Neural progenitor cell (in vitro differentiated cells): ENCODE data around the gene LRP1B.

Experiments used
- CTCF ChIP-seq: fragments of 200-600 bp; sonication (generic); IDR thresholded peaks from 2 replicates; pipeline ENCODE4 v1.5.1; 2017; ENCODE audit warnings: antibody characterized with exemption, mild to moderate bottlenecking
- EZH2 ChIP-seq: fragments of 200-600 bp; sonication (generic); IDR thresholded peaks from 2 replicates; pipeline ENCODE4 v1.6.1; 2017; ENCODE audit warnings: antibody characterized with exemption, mild to moderate bottlenecking, moderate library complexity
- EZH2phosphoT487 ChIP-seq: fragments of 200-600 bp; sonication (generic); IDR thresholded peaks from 2 replicates; pipeline ENCODE4 v1.6.1; 2017; ENCODE audit warnings: antibody characterized with exemption

- TF ChIP-seq CTCF, result no peak
- no peak for TF ChIP-seq EZH2phosphoT487
- TF ChIP-seq EZH2, result no peak
These were observed 470.6 kb downstream of the LRP1B start for GRCh38 chr2:141660232-141660631.
